Activated naive CD8-positive, alpha-beta T cell (primary cell): ENCODE data around the gene MRPS27.
A peak's percentile ranks its signal among the peaks of the same experiment; 100 is the strongest.

Experiments used
- H3K27ac Mint-ChIP-seq: one replicate; pipeline ENCODE4 v1.8.0; 2021; ENCODE audit warnings: mixed read lengths
- H3K27me3 Mint-ChIP-seq: one replicate; pipeline ENCODE4 v1.8.0; 2021; ENCODE audit warnings: mixed read lengths
- H3K36me3 Mint-ChIP-seq: one replicate; pipeline ENCODE4 v1.8.0; 2021; ENCODE audit warnings: mixed read lengths
- H3K4me1 Mint-ChIP-seq: one replicate; pipeline ENCODE4 v1.8.0; 2021; ENCODE audit warnings: low read depth, mixed read lengths
- H3K4me3 Mint-ChIP-seq: one replicate; pipeline ENCODE4 v1.8.0; 2021; ENCODE audit warnings: mild to moderate bottlenecking, mixed read lengths
- H3K9me3 Mint-ChIP-seq: one replicate; pipeline ENCODE4 v1.8.0; 2021; ENCODE audit warnings: low read depth, mixed read lengths

The MRPS27 gene

DNA sequence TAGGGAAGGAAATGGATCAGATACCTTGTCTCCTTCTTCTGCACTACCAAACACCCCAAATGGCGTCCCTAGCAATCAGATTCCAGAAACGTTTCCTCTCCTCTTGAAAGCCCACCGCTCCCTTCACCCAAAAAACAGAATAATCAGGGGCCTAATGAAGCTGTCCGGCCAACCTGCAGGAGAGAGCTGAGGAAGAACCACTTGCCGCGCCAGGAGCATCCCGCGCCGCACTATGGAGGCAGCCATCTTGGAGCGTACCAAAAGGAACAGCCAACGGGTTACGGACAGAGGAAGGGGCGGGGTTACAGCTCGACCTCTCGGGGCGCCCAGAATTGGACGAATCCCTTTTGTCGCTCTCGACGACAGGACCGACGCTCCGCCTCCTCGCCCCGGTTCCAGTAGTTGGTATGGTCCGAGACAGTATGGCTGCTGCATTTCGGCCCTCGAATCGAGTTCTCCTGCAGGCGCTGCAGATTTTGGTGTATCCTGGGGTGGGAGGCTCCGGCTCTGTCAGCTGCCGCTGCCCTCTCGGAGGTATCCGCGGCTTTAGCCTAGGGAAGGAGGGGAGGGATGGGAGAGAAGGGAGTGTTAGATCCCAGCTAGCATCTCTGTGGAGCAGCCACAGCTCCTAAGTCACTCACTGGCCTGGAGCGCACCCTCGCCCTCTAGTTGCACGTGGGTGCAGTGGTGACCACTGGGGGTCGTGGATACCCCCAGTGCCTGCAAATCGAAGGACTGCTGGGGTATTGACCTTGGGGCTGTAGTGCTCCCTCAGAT lies at the start of gene MRPS27, which contains the start of gene PTCD2:
Gene MRPS27, minus strand, starts transcription at position 265 of the 777 bp plus-strand sequence. Its CDS starts 19 bp downstream, at position 246.
Gene PTCD2, plus strand, starts transcription at position 398 of the 777 bp plus-strand sequence. Its CDS starts 10 bp downstream, at position 408.
- H3K4me3 Mint-ChIP-seq = peak within 1 kb of the TSS; percentile 99
- peak within 1 kb of the TSS; percentile 98 for H3K27ac Mint-ChIP-seq
- H3K36me3 Mint-ChIP-seq = peaks cover 11% of the 10 kb centered on the region
- no peaks in the 10 kb centered on the region for H3K27me3 Mint-ChIP-seq
- H3K9me3 Mint-ChIP-seq = no peaks in the 10 kb centered on the region
- peaks cover 54% of the 10 kb centered on the region for H3K4me1 Mint-ChIP-seq

- Mint-ChIP-seq H3K4me3 (no peak overlapping the region), H3K36me3 (peaks cover 13% of the 10 kb centered on the region), H3K27me3 (no peaks in the 10 kb centered on the region), H3K9me3 (no peaks in the 10 kb centered on the region), H3K4me1 (peaks cover 2% of the 10 kb centered on the region), H3K27ac (no peak overlapping the region)
These were observed 49.7 kb upstream of the MRPS27 start for GRCh38 chr5:72369711-72370110.

DNA sequence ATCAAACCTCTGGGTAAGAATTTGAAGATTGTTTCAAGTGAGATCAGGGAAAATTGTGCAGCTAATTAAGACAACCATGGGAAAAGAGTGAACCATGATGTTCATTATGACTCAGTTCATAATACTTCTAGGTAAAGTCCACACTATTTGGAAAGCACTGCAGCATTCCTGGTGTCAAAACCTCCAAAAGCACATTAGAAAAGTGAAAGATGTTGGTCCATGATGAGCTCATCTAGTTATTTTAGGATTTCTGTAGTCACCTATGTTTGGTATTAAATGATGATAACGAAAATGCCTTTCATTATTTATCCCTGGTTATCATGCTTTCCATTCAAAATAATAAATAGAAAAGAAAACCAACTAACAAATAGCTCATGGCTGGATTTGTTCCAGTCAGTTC lies 49.3 kb upstream of the MRPS27 start:
- H3K4me1 Mint-ChIP-seq = peaks cover 2% of the 10 kb centered on the region

DNA sequence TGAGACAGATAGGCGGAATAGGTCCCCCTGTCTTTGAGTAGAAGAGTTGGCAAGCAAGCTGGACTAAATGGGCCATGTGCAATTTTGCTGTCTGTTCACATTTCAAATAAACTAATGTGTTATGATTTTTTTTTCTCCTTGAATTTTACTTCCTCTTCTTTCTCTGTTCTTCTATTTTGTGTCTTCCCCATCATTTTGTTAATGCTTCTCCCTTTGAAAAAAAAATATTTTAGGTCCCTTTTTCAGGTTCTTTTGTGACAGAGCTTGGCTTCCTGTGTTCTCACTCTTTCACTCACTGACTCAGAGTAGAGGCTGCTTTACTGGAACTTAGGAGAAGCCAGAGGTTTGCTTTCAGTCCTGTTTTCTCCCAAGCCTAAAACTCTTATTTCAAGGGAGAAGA lies 48.2 kb upstream of the MRPS27 start:
- Mint-ChIP-seq H3K4me3 (no peak overlapping the region), H3K27ac (no peak overlapping the region), H3K4me1 (peaks cover 2% of the 10 kb centered on the region), H3K9me3 (no peaks in the 10 kb centered on the region), H3K27me3 (no peaks in the 10 kb centered on the region), H3K36me3 (peaks cover 9% of the 10 kb centered on the region)

More for the DNA sequence above, 49.3 kb upstream of the MRPS27 start:
- Mint-ChIP-seq H3K27ac (no peak overlapping the region), H3K4me3 (no peak overlapping the region), H3K36me3 (peaks cover 13% of the 10 kb centered on the region), H3K27me3 (no peaks in the 10 kb centered on the region), H3K9me3 (no peaks in the 10 kb centered on the region)

DNA sequence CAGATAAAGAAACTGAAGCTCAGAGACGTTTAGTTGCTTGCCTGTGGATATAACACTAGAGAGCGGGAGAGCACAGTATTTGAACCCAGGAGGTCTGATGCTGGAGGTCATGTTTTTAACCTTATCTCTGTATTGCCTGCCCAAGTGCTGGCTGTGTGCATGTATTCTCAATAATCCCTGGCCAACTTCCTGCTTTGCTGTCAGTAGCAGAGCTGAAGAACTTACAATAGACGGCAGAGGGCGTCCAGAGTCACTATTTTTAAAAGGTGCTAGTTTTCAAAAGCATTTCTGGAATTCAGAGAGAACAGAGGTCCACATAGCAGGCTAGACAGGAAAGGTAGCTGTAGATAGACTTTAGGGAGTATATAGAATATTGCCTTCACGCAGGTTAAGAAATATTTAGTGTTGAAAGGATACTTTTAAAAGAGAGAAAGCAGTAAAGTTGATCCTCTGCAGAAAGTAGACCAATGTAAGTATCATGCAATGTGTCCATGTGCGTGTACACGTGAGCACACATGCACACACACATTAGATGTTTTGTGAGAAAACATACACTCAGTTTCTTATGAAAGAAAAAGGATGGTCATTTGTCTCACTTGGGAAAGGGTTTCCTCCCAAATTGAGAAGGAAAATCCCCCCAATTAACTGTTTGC lies 46.4 kb upstream of the MRPS27 start:
- Mint-ChIP-seq H3K4me3 (no peak overlapping the region), H3K27ac (no peak overlapping the region), H3K27me3 (no peaks in the 10 kb centered on the region), H3K36me3 (peaks cover 22% of the 10 kb centered on the region), H3K4me1 (peaks cover 2% of the 10 kb centered on the region), H3K9me3 (no peaks in the 10 kb centered on the region)

GRCh38 chr5:72364951-72365350 lies 44.9 kb upstream of the MRPS27 start:
- H3K9me3 Mint-ChIP-seq = no peaks in the 10 kb centered on the region
- peaks cover 2% of the 10 kb centered on the region for H3K4me1 Mint-ChIP-seq
- H3K36me3 Mint-ChIP-seq = peaks cover 24% of the 10 kb centered on the region
- no peak overlapping the region for H3K4me3 Mint-ChIP-seq
- no peak overlapping the region for H3K27ac Mint-ChIP-seq
- no peaks in the 10 kb centered on the region for H3K27me3 Mint-ChIP-seq

DNA sequence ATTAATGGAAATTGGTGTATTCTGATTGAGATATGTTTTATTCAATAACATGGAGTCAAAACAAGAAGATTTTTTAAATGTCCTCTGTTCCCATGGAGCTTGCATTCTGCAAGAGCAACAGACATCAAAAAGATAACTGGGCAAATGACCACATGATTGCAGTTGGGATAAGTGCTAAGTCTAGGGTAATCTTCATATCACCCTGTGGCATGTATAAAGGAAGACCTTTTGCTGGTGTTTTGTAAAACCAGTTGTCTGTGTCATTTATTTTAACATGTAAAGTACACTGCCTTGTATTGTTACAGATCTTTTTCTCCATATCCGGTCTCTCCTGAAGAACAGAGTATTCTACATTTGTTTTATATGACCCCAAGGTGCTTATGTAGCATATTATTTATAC lies 44.1 kb upstream of the MRPS27 start:
- no peak overlapping the region for H3K4me3 Mint-ChIP-seq
- H3K36me3 Mint-ChIP-seq = peaks cover 28% of the 10 kb centered on the region
- no peaks in the 10 kb centered on the region for H3K9me3 Mint-ChIP-seq
- no peak overlapping the region for H3K27ac Mint-ChIP-seq
- peaks cover 2% of the 10 kb centered on the region for H3K4me1 Mint-ChIP-seq
- H3K27me3 Mint-ChIP-seq = no peaks in the 10 kb centered on the region

DNA sequence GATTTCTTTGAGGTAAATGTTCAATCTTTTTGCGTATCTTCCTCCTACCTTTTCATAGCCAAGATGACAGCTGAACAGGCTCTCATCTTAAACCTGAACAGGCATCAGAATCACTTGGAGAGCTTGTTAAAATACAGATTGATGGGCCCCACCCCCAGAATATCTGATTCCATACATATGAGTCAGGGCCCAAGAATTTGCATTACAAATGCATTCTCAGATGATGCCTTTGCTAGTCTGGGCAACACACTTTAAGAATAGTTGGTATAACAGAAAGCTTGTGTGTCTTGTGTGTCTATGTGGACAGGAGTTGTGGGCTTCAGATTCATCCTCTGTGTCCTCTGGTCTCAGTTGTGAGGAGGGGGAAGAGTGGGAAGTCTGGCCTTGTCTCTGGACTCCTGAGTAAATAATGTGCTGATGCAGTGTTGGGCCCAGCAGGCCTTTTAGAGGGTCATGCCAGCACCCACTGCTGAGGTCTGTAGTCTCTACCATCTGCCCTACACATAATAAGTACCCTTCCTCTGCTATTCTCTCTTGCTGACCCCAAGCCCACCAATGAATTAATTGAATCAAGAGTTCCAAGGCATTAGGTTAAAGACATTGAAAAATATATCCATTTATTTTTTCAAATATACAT lies 43.2 kb upstream of the MRPS27 start:
- no peak overlapping the region for H3K27ac Mint-ChIP-seq
- H3K36me3 Mint-ChIP-seq = peaks cover 31% of the 10 kb centered on the region
- H3K9me3 Mint-ChIP-seq = no peaks in the 10 kb centered on the region
- H3K4me3 Mint-ChIP-seq = no peak overlapping the region
- peaks cover 2% of the 10 kb centered on the region for H3K4me1 Mint-ChIP-seq
- no peaks in the 10 kb centered on the region for H3K27me3 Mint-ChIP-seq

DNA sequence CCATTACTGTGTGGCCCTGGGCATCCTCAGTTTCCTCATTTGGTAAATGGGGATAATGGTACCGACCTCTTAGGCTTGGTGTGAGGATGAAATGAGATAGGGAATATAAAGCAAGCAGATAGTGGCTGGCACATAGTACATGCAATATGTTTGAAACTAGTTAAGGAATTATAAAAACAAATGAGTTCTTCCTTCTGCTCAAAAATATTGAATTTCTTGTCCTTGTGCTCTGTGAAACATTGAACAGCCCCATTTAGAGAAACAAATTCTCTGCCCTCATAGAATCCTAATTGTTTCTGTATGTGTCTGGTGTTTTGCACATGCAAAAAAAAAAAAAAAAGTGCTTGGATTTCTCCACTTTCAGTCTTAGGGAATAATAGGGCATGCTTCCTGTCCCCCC lies 39.8 kb upstream of the MRPS27 start:
- Mint-ChIP-seq H3K36me3 (peaks cover 41% of the 10 kb centered on the region), H3K27me3 (no peaks in the 10 kb centered on the region), H3K9me3 (no peaks in the 10 kb centered on the region), H3K27ac (no peak overlapping the region), H3K4me1 (no peaks in the 10 kb centered on the region), H3K4me3 (no peak overlapping the region)

- Mint-ChIP-seq H3K4me3 (no peak overlapping the region), H3K9me3 (no peaks in the 10 kb centered on the region), H3K27ac (no peak overlapping the region), H3K36me3 (peaks cover 45% of the 10 kb centered on the region), H3K4me1 (no peaks in the 10 kb centered on the region), H3K27me3 (no peaks in the 10 kb centered on the region)
These were observed 38.9 kb upstream of the MRPS27 start for GRCh38 chr5:72358925-72359324.

DNA sequence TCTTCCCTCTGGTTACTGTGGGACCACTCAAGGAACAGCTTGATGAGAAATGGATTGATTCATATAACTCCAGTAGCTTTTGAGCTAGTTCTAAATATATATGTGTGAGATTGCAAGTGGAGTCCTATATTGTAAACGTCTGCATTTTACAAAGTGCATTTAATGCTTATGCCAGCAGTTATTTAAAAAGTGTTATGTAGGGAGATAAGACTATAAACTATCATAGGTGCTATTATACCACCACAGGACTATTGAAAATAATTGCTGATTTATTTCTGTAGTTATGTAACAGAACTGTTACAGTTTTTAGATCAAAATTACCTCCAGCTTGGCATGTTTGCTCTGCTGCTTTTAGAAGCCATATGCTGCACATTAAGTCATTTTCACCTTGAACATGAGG lies 36.3 kb upstream of the MRPS27 start:
- Mint-ChIP-seq H3K27me3 (no peaks in the 10 kb centered on the region), H3K4me3 (no peak overlapping the region), H3K36me3 (peaks cover 39% of the 10 kb centered on the region), H3K4me1 (no peaks in the 10 kb centered on the region), H3K27ac (no peak overlapping the region), H3K9me3 (no peaks in the 10 kb centered on the region)

DNA sequence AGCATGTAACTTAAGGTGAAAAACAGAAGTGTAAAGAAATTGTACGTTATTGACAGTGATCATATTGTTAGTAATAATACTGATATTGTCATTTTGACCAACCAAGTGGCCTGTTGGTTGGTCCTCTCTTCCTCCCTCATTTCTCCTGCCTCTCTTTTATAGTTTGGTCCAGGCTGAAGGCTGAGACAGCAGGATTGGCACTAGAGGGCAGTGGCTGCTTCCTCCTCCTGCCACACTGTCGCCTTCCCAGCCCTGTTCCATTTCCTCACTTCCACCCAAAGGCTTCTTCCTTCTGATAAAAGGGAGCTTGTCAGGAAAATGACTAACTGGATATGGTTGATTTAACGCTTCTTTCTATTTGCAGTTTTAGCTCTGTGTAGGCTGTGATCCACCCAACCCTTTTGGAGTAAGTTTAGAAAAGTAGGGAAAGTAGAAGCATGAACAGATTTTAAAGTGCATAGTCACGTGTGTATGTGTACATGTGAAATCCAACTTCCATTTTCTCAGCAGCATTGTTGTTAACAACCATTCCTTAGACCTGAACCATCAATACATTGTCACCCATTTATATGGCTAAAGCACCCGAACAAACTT lies 35.8 kb upstream of the MRPS27 start:
- no peak overlapping the region for H3K4me3 Mint-ChIP-seq
- H3K36me3 Mint-ChIP-seq = peaks cover 40% of the 10 kb centered on the region
- H3K9me3 Mint-ChIP-seq = no peaks in the 10 kb centered on the region
- no peaks in the 10 kb centered on the region for H3K27me3 Mint-ChIP-seq
- no peak overlapping the region for H3K27ac Mint-ChIP-seq
- no peaks in the 10 kb centered on the region for H3K4me1 Mint-ChIP-seq

GRCh38 chr5:72353046-72353445 lies 33.0 kb upstream of the MRPS27 start:
- Mint-ChIP-seq H3K9me3 (no peaks in the 10 kb centered on the region), H3K4me1 (peaks cover 9% of the 10 kb centered on the region), H3K27ac (no peak overlapping the region), H3K36me3 (peaks cover 29% of the 10 kb centered on the region), H3K27me3 (no peaks in the 10 kb centered on the region), H3K4me3 (no peak overlapping the region)

DNA sequence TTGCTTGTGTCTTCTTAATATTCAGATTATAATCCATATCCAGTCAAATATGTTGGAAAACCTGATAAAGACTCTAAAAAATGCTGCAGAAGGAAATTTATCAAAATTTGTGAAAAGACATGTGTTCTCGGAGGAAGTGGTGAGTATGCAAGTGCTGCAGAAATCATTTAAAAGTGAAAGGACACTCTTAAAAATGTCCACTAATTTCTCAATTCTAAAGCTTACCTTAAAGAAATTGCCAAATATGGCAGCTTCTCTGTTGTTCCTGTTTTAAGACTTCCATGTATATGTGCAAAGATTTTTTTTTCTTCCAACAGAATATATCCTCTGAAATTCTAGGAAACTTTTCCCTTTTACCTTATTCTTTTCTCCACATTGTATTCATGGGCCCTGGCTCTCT lies 32.6 kb upstream of the MRPS27 start:
- no peak overlapping the region for H3K27ac Mint-ChIP-seq
- H3K27me3 Mint-ChIP-seq = no peaks in the 10 kb centered on the region
- H3K9me3 Mint-ChIP-seq = no peaks in the 10 kb centered on the region
- no peak overlapping the region for H3K4me3 Mint-ChIP-seq
- peaks cover 9% of the 10 kb centered on the region for H3K4me1 Mint-ChIP-seq
- H3K36me3 Mint-ChIP-seq = peaks cover 28% of the 10 kb centered on the region

GRCh38 chr5:72351376-72351775 lies 31.3 kb upstream of the MRPS27 start:
- H3K27ac Mint-ChIP-seq = no peak overlapping the region
- H3K27me3 Mint-ChIP-seq = no peaks in the 10 kb centered on the region
- H3K4me3 Mint-ChIP-seq = no peak overlapping the region
- no peaks in the 10 kb centered on the region for H3K9me3 Mint-ChIP-seq
- H3K36me3 Mint-ChIP-seq = peaks cover 26% of the 10 kb centered on the region
- H3K4me1 Mint-ChIP-seq = peaks cover 11% of the 10 kb centered on the region
